Gastroesophageal sphincter (tissue), 3 donors: ENCODE data around the gene ZEB2.

Source experiments
- EP300 ChIP-seq: sonication (generic); formaldehyde crosslinking; IDR thresholded peaks from one replicate; pipeline ENCODE4 v1.6.1; 2017; ENCODE audit warnings: antibody characterized with exemption, mild to moderate bottlenecking
- POLR2A ChIP-seq, 2 donors: fragments of 450-650 bp; IDR thresholded peaks; one replicate each; pipeline ENCODE4 v1.6.1; 2017; ENCODE audit warnings: antibody characterized with exemption in 2 of 2, mild to moderate bottlenecking in 2 of 2, moderate library complexity in 1 of 2
- POLR2AphosphoS5 ChIP-seq: sonication (generic); formaldehyde crosslinking; IDR thresholded peaks from one replicate; pipeline ENCODE4 v1.6.1; 2017; ENCODE audit warnings: antibody characterized with exemption
- TF ChIP-seq, protein P1 (sequence below), 4 experiments: fragments of 200-600 bp in 2 of 4; fragments of 450-650 bp in 2 of 4; sonication (generic) in 1 of 4; IDR thresholded peaks; one replicate each; pipeline ENCODE4 v1.5.1; 2017 to 2019; ENCODE audit warnings: antibody characterized with exemption in 4 of 4, mild to moderate bottlenecking in 2 of 4, moderate library complexity in 2 of 4

DNA sequence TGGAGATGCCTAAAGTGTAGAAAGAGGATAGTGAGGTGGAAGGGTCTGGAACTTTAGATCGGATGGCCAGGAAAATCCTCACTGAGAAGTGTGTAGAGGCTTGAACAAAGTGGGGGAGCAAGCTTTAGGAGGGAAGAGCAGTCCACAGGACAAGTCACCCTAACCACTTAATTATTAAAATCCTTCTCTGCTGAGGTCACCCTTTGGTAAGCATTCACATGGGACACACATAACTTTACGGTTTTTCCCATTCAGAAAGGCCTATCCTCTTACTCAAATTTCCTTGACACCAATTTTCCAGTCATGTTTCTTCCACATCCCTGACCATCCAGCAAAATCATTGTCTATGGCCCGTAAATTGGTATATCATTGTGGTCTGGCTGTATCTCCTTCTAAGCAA is 31.0 kb upstream of the ZEB2 start:
- TF ChIP-seq, protein P1, sequence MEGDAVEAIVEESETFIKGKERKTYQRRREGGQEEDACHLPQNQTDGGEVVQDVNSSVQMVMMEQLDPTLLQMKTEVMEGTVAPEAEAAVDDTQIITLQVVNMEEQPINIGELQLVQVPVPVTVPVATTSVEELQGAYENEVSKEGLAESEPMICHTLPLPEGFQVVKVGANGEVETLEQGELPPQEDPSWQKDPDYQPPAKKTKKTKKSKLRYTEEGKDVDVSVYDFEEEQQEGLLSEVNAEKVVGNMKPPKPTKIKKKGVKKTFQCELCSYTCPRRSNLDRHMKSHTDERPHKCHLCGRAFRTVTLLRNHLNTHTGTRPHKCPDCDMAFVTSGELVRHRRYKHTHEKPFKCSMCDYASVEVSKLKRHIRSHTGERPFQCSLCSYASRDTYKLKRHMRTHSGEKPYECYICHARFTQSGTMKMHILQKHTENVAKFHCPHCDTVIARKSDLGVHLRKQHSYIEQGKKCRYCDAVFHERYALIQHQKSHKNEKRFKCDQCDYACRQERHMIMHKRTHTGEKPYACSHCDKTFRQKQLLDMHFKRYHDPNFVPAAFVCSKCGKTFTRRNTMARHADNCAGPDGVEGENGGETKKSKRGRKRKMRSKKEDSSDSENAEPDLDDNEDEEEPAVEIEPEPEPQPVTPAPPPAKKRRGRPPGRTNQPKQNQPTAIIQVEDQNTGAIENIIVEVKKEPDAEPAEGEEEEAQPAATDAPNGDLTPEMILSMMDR (IDR thresholded peaks at IDR 0.05), result no peak
- TF ChIP-seq POLR2A (IDR thresholded peaks at IDR 0.05), result no peak
- TF ChIP-seq EP300, result no peak
- TF ChIP-seq POLR2AphosphoS5, result no peak
